Thyroid gland (tissue), 4 donors: ENCODE results near the gene STARD10.

ENCODE experiments used
- CTCF ChIP-seq, 6 experiments: fragments of 200-600 bp in 3 of 6; fragments of 450-650 bp in 3 of 6; sonication (generic) in 3 of 6; IDR thresholded peaks; one replicate each; pipeline ENCODE4 v1.5.1; 2016 to 2019; ENCODE audit warnings: antibody characterized with exemption in 6 of 6, mild to moderate bottlenecking in 2 of 6, inconsistent platforms in 1 of 6, moderate library complexity in 1 of 6
- POLR2A ChIP-seq, 2 donors: fragments of 450-650 bp; IDR thresholded peaks; one replicate each; pipeline ENCODE4 v1.6.1; 2017; ENCODE audit warnings: antibody characterized with exemption in 2 of 2, mild to moderate bottlenecking in 2 of 2, moderate library complexity in 1 of 2

- TF ChIP-seq CTCF (IDR thresholded peaks at IDR 0.05) (no peak), POLR2A (IDR thresholded peaks at IDR 0.05) (no peak)
These were observed 34.9 kb upstream of the STARD10 start for GRCh38 chr11:72828692-72829101.
